Epidermal melanocyte (primary cell): Measurements from ENCODE around the gene LCLAT1.

Source experiments
- DNase-seq: peaks from one replicate; pipeline ENCODE4 v3.0.0; 2011; ENCODE audit warnings: low spot score; ENCODE audit not compliant: insufficient read length

LCLAT1 gene

GRCh38 chr2:30665761-30666265 lies 218.8 kb downstream of the LCLAT1 start:
- DNase-seq = no peak

- DNase-seq = no peak
Observed at GRCh38 chr2:30666266-30666874, 219.3 kb downstream of the LCLAT1 start.

GRCh38 chr2:30670453-30670852 lies 223.4 kb downstream of the LCLAT1 start:
- no peak for DNase-seq

GRCh38 chr2:30673127-30673526 lies 226.1 kb downstream of the LCLAT1 start:
- no peak for DNase-seq

- DNase-seq = no peak
Observed at GRCh38 chr2:30675758-30676157, 228.7 kb downstream of the LCLAT1 start.

GRCh38 chr2:30677231-30677630 lies 230.2 kb downstream of the LCLAT1 start:
- no peak for DNase-seq

- no peak for DNase-seq
Observed at GRCh38 chr2:30677861-30678385, 230.9 kb downstream of the LCLAT1 start.

- no peak for DNase-seq
Observed at GRCh38 chr2:30678410-30679137, 231.5 kb downstream of the LCLAT1 start.

GRCh38 chr2:30679426-30680088 lies 232.5 kb downstream of the LCLAT1 start:
- DNase-seq = no peak

GRCh38 chr2:30680121-30680520 lies 233.1 kb downstream of the LCLAT1 start:
- no peak for DNase-seq

- DNase-seq = no peak
Observed at GRCh38 chr2:30681022-30681421, 234.0 kb downstream of the LCLAT1 start.

- no peak for DNase-seq
Observed at GRCh38 chr2:30683236-30683956, 236.3 kb downstream of the LCLAT1 start.

GRCh38 chr2:30684026-30684425 lies 237.0 kb downstream of the LCLAT1 start:
- no peak for DNase-seq

GRCh38 chr2:30684516-30684915 lies 237.5 kb downstream of the LCLAT1 start:
- DNase-seq = no peak

- DNase-seq = no peak
Observed at GRCh38 chr2:30684996-30685395, 237.9 kb downstream of the LCLAT1 start.

GRCh38 chr2:30686000-30686399 lies 239.0 kb downstream of the LCLAT1 start:
- DNase-seq = no peak

GRCh38 chr2:30686669-30687068 lies 239.6 kb downstream of the LCLAT1 start:
- DNase-seq = no peak

GRCh38 chr2:30688956-30689401 lies 241.9 kb downstream of the LCLAT1 start:
- DNase-seq = no peak

GRCh38 chr2:30689496-30690125 lies 242.6 kb downstream of the LCLAT1 start:
- no peak for DNase-seq

- no peak for DNase-seq
Observed at GRCh38 chr2:30690126-30690561, 243.1 kb downstream of the LCLAT1 start.
